ENCODE results near the gene CASK.

The CASK gene

GRCh38 chrX:41779941-41780340 lies 143.4 kb downstream of the CASK start:
- TF ChIP-seq, protein P1, sequence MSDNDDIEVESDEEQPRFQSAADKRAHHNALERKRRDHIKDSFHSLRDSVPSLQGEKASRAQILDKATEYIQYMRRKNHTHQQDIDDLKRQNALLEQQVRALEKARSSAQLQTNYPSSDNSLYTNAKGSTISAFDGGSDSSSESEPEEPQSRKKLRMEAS (IDR thresholded peaks at IDR 0.05; ENCODE audit: low read depth, low read length) = no peak
- no peak for TF ChIP-seq MYC (IDR thresholded peaks at IDR 0.05; ENCODE audit: low read depth, low read length)
- no peak for TF ChIP-seq POLR2A (IDR thresholded peaks at IDR 0.05; ENCODE audit: extremely low read depth, insufficient read length)
- TF ChIP-seq, protein P2, sequence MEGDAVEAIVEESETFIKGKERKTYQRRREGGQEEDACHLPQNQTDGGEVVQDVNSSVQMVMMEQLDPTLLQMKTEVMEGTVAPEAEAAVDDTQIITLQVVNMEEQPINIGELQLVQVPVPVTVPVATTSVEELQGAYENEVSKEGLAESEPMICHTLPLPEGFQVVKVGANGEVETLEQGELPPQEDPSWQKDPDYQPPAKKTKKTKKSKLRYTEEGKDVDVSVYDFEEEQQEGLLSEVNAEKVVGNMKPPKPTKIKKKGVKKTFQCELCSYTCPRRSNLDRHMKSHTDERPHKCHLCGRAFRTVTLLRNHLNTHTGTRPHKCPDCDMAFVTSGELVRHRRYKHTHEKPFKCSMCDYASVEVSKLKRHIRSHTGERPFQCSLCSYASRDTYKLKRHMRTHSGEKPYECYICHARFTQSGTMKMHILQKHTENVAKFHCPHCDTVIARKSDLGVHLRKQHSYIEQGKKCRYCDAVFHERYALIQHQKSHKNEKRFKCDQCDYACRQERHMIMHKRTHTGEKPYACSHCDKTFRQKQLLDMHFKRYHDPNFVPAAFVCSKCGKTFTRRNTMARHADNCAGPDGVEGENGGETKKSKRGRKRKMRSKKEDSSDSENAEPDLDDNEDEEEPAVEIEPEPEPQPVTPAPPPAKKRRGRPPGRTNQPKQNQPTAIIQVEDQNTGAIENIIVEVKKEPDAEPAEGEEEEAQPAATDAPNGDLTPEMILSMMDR (IDR thresholded peaks at IDR 0.05; ENCODE audit: low read depth, low read length) = no peak
- DNase-seq (ENCODE audit: low read depth) = no peak
- H3K4me3 ChIP-seq (ENCODE audit: low read depth, low read length) = no peak overlapping the region

- TF ChIP-seq, protein P1 (IDR thresholded peaks at IDR 0.05; ENCODE audit: low read depth, low read length) = no peak
- TF ChIP-seq, protein P2 (IDR thresholded peaks at IDR 0.05; ENCODE audit: low read depth, low read length) = no peak
- TF ChIP-seq MYC (IDR thresholded peaks at IDR 0.05; ENCODE audit: low read depth, low read length) (no peak), POLR2A (IDR thresholded peaks at IDR 0.05; ENCODE audit: extremely low read depth, insufficient read length) (no peak)
- no peak for DNase-seq (ENCODE audit: low read depth)
- no peak overlapping the region for H3K4me3 ChIP-seq (ENCODE audit: low read depth, low read length)
These were observed 144.3 kb downstream of the CASK start for GRCh38 chrX:41779030-41779564.

- TF ChIP-seq, protein P1 (IDR thresholded peaks at IDR 0.05; ENCODE audit: low read depth, low read length) = no peak
- no peak for TF ChIP-seq POLR2A (IDR thresholded peaks at IDR 0.05; ENCODE audit: extremely low read depth, insufficient read length)
- TF ChIP-seq, protein P2 (IDR thresholded peaks at IDR 0.05; ENCODE audit: low read depth, low read length) = no peak
- no peak for TF ChIP-seq MYC (IDR thresholded peaks at IDR 0.05; ENCODE audit: low read depth, low read length)
- H3K4me3 ChIP-seq (ENCODE audit: low read depth, low read length) = no peak overlapping the region
- DNase-seq (ENCODE audit: low read depth) = no peak
These were observed 161.7 kb downstream of the CASK start for GRCh38 chrX:41761702-41762101.

DNA sequence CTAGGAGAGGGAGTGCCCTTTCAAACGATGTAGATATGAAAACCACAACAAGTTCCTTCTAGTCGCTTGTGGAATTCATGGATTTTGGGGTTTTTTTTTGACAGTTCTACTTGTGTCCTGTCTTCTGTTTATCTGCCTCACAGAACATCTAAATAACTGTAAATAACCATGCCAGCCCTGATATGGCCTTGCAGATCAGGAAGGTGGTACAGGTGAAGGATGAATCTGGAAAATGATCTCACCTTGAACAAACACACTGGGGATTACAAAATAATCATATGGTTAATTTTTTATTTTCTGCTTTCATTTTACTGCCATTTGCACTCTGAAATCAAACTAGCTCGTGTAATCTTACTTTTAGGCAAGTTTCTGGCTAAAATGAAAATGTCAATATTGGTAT lies 162.2 kb downstream of the CASK start:
- DNase-seq (ENCODE audit: low read depth) = no peak
- no peak overlapping the region for H3K4me3 ChIP-seq (ENCODE audit: low read depth, low read length)
- TF ChIP-seq, protein P2 (IDR thresholded peaks at IDR 0.05; ENCODE audit: low read depth, low read length) = no peak
- TF ChIP-seq, protein P1 (IDR thresholded peaks at IDR 0.05; ENCODE audit: low read depth, low read length) = no peak
- no peak for TF ChIP-seq MYC (IDR thresholded peaks at IDR 0.05; ENCODE audit: low read depth, low read length)

- DNase-seq (ENCODE audit: low read depth) = peak; percentile 61
- H3K4me3 ChIP-seq (ENCODE audit: low read depth, low read length) = no peak overlapping the region
- TF ChIP-seq, protein P2 (IDR thresholded peaks at IDR 0.05; ENCODE audit: low read depth, low read length) = peak; percentile 62
- TF ChIP-seq, protein P1 (IDR thresholded peaks at IDR 0.05; ENCODE audit: low read depth, low read length) = no peak
These were observed 163.5 kb downstream of the CASK start for GRCh38 chrX:41759817-41760216.

DNA sequence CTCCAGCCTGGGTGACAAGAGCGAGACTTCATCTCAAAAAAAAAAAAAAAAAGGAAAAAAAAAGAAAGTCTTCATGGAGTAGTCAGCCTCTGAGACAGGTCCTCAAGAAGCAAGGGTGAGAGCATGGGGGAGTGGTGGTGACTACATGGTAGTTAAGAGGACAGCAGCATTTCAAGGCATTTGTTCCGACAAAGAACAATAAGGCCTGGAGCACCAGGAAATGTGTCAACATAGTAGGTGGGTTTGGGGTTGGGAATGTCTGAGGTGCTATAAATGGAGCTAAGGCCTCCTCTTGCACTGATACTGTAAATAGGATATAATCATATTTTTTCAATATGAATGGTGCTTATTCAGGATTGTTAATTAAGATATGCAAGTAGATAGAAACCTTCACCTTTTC lies 165.0 kb downstream of the CASK start:
- H3K4me3 ChIP-seq (ENCODE audit: low read depth, low read length) = no peak overlapping the region
- no peak for DNase-seq (ENCODE audit: low read depth)
- TF ChIP-seq, protein P2 (IDR thresholded peaks at IDR 0.05; ENCODE audit: low read depth, low read length) = no peak
- TF ChIP-seq, protein P1 (IDR thresholded peaks at IDR 0.05; ENCODE audit: low read depth, low read length) = no peak
- no peak for TF ChIP-seq MYC (IDR thresholded peaks at IDR 0.05; ENCODE audit: low read depth, low read length)
- TF ChIP-seq POLR2A (IDR thresholded peaks at IDR 0.05; ENCODE audit: extremely low read depth, insufficient read length) = no peak
